ENCODE results near the gene EMC8. TPM values are rescaled to one million over a fixed set of nuclear protein-coding genes. Genes with fewer than 3 reads are reported as not detected.
"Not testable (repeated sequence)": the region's sequence is repeated elsewhere in the genome, so short reads cannot be mapped to it uniquely, and the experiment has no call there.

The EMC8 gene
- total RNA-seq, 1 donor from 2014 or later = 41.4 TPM

DNA sequence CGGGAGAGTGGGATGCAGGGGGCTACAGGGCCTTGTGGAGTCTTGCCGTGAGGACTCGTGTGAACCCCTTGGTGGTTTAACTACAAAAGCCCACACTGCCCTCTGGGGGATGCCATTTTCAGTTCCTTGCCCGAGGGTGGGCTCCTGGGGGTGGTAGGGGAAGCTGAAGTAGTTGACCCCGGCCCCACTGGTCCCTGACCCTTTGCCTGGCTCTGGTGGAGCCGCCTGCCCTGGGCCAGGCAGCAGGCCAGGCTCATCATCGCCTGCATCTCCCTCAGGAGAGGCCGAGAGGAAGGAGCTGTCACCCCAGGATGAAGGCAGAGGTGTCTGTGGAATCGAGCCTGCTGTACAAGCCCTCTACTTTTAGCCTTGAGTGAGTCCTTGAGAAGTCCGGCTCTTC is 10.3 kb upstream of the EMC8 start:
- H3K9me3 Mint-ChIP-seq = no peaks in the 10 kb centered on the region

GRCh38 chr16:85808926-85809325 is 9.6 kb upstream of the EMC8 start:
- TF ChIP-seq, protein P1, sequence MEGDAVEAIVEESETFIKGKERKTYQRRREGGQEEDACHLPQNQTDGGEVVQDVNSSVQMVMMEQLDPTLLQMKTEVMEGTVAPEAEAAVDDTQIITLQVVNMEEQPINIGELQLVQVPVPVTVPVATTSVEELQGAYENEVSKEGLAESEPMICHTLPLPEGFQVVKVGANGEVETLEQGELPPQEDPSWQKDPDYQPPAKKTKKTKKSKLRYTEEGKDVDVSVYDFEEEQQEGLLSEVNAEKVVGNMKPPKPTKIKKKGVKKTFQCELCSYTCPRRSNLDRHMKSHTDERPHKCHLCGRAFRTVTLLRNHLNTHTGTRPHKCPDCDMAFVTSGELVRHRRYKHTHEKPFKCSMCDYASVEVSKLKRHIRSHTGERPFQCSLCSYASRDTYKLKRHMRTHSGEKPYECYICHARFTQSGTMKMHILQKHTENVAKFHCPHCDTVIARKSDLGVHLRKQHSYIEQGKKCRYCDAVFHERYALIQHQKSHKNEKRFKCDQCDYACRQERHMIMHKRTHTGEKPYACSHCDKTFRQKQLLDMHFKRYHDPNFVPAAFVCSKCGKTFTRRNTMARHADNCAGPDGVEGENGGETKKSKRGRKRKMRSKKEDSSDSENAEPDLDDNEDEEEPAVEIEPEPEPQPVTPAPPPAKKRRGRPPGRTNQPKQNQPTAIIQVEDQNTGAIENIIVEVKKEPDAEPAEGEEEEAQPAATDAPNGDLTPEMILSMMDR (conservative IDR thresholded peaks at IDR 0.05) = no peak
- H3K27ac Mint-ChIP-seq = no peak overlapping the region
- H3K4me1 Mint-ChIP-seq (ENCODE audit: unreplicated experiment) = no peaks in the 10 kb centered on the region
- H3K4me3 Mint-ChIP-seq = no peak overlapping the region
- DNase-seq (ENCODE audit: extremely low spot score, unreplicated experiment) = no peak
- H3K9me3 Mint-ChIP-seq = no peaks in the 10 kb centered on the region
- H3K27me3 Mint-ChIP-seq = peaks cover 21% of the 10 kb centered on the region
- H3K36me3 Mint-ChIP-seq = peaks cover 20% of the 10 kb centered on the region

More for the DNA sequence above, 10.3 kb upstream of the EMC8 start:
- H3K27me3 Mint-ChIP-seq = peaks cover 25% of the 10 kb centered on the region
- peaks cover 18% of the 10 kb centered on the region for H3K36me3 Mint-ChIP-seq
- H3K4me1 Mint-ChIP-seq (ENCODE audit: unreplicated experiment) = no peaks in the 10 kb centered on the region
- TF ChIP-seq, protein P1 (conservative IDR thresholded peaks at IDR 0.05) = no peak
- H3K27ac Mint-ChIP-seq = no peak overlapping the region
- DNase-seq (ENCODE audit: extremely low spot score, unreplicated experiment) = no peak
- no peak overlapping the region for H3K4me3 Mint-ChIP-seq

DNA sequence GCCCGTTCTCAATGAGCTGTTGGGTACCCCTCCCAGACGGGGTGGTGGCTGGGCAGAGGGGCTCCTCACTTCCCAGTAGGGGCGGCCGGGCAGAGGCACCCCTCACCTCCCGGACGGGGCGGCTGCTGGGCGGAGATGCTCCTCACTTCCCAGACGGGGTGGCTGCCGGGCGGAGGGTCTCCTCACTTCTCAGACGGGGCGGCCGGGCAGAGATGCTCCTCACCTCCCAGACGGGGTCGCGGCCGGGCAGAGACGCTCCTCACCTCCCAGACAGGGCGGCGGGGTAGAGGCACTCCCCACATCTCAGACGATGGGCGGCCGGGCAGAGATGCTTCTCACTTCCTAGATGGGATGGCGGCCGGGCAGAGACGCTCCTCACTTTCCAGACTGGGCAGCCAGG is 8.8 kb upstream of the EMC8 start:
- H3K9me3 Mint-ChIP-seq; DNase-seq (ENCODE audit: extremely low spot score, unreplicated experiment); H3K4me3 Mint-ChIP-seq; H3K27ac Mint-ChIP-seq; H3K4me1 Mint-ChIP-seq (ENCODE audit: unreplicated experiment): not testable (repeated sequence)
- H3K36me3 Mint-ChIP-seq = peaks cover 28% of the 10 kb centered on the region
- peaks cover 18% of the 10 kb centered on the region for H3K27me3 Mint-ChIP-seq

GRCh38 chr16:85807340-85807739 is 8.0 kb upstream of the EMC8 start:
- peaks cover 10% of the 10 kb centered on the region for H3K27me3 Mint-ChIP-seq
- not testable (repeated sequence) for H3K9me3 Mint-ChIP-seq; H3K27ac Mint-ChIP-seq; DNase-seq (ENCODE audit: extremely low spot score, unreplicated experiment); H3K4me1 Mint-ChIP-seq (ENCODE audit: unreplicated experiment); H3K4me3 Mint-ChIP-seq
- peaks cover 30% of the 10 kb centered on the region for H3K36me3 Mint-ChIP-seq

DNA sequence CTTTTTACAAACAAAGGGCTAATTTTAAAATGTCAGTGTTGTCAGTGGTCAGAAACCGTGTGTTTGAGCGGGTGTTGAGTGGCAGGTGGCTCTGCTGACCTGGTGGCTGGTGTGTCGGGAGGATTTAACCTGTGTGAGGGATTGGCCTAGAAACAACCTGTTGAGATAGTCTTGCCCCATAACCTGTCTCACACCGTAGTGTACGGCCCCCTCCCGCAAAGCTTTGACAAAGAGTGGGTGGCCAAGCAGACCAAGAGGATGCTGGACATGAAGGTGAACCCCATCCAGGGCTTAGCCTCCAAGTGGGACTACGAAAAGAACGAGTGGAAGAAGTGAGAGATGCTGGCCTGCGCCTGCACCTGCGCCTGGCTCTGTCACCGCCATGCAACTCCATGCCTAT is 7.2 kb upstream of the EMC8 start:
- peaks cover 38% of the 10 kb centered on the region for H3K36me3 Mint-ChIP-seq
- H3K27ac Mint-ChIP-seq = no peak overlapping the region
- H3K4me1 Mint-ChIP-seq (ENCODE audit: unreplicated experiment) = peaks cover 1% of the 10 kb centered on the region
- H3K9me3 Mint-ChIP-seq = no peaks in the 10 kb centered on the region
- TF ChIP-seq, protein P1 (conservative IDR thresholded peaks at IDR 0.05) = no peak
- H3K4me3 Mint-ChIP-seq = no peak overlapping the region
- H3K27me3 Mint-ChIP-seq = peaks cover 3% of the 10 kb centered on the region
- DNase-seq (ENCODE audit: extremely low spot score, unreplicated experiment) = no peak

DNA sequence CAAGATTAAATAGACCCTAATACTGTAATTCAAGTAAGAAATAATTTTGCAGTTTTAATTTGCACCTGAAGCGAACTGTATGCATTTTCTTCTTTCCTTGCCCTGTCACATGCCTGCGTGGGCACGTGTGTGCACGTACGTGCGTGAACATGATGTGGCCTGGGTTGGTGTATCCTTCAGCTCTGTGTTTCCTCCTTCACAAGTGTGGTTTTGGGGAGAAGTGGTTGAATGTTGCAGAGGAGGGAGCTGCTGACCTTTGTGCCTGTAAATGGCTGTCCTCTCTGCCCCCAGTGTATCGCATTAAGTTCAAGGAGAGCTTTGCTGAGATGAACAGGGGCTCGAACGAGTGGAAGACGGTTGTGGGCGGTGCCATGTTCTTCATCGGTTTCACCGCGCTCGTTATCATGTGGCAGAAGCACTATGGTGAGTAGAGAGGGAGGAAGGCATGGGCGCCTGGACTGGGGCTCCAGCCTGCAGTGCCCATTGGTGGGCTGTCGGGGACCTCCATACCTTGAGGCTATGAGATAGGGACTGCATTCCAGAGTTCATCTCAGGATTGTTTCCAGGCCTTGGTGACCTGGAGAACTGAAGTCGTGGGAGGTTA is 6.2 kb upstream of the EMC8 start:
- Mint-ChIP-seq H3K27ac (no peak overlapping the region), H3K4me3 (no peak overlapping the region), H3K9me3 (no peaks in the 10 kb centered on the region), H3K4me1 (ENCODE audit: unreplicated experiment) (peaks cover 10% of the 10 kb centered on the region), H3K36me3 (peaks cover 42% of the 10 kb centered on the region), H3K27me3 (no peaks in the 10 kb centered on the region)
- DNase-seq (ENCODE audit: extremely low spot score, unreplicated experiment) = no peak
- TF ChIP-seq, protein P1 (conservative IDR thresholded peaks at IDR 0.05) = no peak

DNA sequence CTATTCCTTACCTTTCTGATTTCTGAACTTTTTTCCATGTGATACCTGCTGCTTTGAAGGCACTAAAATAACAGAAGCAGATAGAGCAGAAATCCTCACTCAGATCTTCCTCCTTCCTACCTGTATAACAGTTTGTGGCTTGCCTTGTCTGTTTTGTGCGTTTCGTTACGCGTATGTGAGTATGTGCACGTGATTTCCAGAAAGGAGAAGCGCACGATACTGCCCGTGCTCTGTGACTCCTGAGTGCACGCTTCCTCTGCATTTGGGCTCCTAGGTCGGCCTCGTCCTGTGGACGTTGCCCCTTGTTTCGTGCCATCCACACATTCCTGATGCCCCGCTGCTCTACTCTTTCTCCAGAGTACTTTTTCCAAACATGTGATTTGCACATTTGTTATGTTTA is 4.2 kb upstream of the EMC8 start:
- H3K27me3 Mint-ChIP-seq = no peaks in the 10 kb centered on the region
- no peak for DNase-seq (ENCODE audit: extremely low spot score, unreplicated experiment)
- peaks cover 16% of the 10 kb centered on the region for H3K4me1 Mint-ChIP-seq (ENCODE audit: unreplicated experiment)
- TF ChIP-seq, protein P1 (conservative IDR thresholded peaks at IDR 0.05) = no peak
- no peak overlapping the region for H3K27ac Mint-ChIP-seq
- peaks cover 46% of the 10 kb centered on the region for H3K36me3 Mint-ChIP-seq
- no peaks in the 10 kb centered on the region for H3K9me3 Mint-ChIP-seq
- no peak overlapping the region for H3K4me3 Mint-ChIP-seq

All from type B pancreatic cell (in vitro differentiated cells).